ENCODE results near the gene GCH1.
A peak's percentile ranks its signal among the peaks of the same experiment; 100 is the strongest.

GCH1 gene

DNA sequence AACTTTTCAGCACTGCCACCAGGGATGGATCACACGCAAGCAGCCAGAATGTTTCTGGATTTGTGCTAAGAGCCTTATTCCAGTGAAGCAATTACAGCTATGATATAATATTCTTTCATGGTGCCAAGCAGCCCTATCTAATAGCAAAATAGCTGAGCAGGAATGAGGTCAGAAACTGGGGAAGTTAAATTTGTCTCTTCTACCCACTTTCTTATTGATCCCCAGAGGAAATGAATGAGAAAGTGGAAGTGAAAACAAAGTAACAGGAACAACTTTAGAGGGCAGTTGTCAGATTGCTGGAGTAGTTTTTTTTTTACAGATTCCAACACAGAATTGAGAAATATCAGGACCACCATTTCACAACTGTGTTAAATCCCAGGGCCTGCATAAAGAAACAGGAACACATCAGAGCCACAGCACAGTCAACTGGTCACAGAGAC lies 44.8 kb downstream of the GCH1 start:
- DNase-seq = peak; percentile 13

DNA sequence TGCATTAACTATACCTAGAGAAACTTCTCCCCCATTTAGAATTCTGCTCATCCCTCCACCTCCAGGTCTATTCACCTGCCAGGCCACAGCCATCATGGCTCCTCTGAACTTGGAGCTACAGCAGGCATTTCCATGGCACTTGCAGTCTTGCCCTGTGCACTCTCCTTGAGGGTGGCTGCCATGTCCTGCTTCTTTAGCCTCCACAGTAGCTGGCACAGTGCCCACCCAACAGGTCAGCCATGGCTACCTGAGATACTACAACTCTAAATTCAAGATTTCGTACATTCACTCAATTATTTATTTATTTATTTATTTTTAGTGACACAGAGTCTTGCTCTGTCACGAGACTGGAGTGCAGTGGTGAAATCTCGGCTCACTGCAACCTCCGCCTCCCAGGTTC lies 46.5 kb downstream of the GCH1 start:
- no peak for DNase-seq

DNA sequence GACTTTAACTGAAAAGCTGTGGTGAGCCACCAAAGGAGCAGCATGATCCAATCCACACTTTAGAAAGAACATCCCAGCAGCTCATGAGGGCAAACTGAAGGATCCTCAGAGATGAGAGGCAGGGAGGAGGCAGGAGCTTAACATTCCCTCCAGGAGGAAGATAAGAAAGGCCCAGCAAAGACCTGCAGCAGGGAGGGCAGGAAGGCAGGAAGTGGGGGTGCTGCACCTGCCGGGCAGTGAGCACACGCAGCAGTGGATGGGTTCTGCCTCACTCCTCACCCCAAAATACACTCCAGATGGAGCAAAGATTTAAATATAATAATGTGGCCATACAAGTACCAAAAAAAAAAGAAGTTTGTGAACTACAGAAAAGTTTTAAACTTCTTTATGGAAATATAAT lies 48.4 kb downstream of the GCH1 start:
- DNase-seq = no peak

DNA sequence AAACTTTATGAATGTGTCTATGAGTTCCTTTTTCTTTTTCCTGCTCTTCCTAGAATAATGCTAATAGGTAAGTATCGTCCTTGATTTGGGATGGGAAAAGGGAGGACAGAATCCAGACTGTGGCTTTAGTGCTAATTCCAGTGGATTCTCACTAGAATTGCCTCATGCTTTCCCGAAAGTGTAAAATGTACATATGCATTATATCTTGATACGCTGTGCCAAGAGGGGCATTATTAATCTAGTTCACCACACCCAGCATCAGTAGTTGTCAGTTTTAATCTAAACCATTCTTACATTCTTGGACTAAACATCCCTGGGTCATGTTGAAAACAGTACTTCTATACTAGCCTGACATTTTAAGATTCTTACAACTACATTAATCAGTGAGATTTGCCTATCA lies 49.3 kb downstream of the GCH1 start:
- DNase-seq = no peak

GRCh38 chr14:54852215-54852614 lies 50.4 kb downstream of the GCH1 start:
- no peak for DNase-seq

GRCh38 chr14:54848910-54849309 lies 53.7 kb downstream of the GCH1 start:
- no peak for DNase-seq

DNA sequence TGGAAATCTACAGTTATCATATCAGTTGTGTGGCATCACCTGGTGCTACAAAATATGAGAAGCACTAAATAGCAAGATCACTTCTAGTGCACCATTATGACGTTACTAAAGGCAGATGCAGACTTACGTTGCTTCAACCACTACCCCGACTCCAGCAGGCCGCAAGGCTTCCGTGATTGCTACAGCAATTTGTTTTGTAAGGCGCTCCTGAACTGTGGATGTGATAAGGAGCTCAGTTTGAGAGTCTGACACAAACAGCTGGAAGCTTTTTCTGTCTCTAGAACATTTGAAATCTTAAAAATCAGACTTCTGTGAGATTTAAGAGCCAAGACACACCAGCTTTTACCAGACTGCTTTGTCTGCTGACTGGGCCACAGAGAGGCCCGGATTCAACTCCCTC lies 57.0 kb downstream of the GCH1 start:
- no peak for DNase-seq

GRCh38 chr14:54844479-54844878 lies 58.1 kb downstream of the GCH1 start:
- no peak for DNase-seq

DNA sequence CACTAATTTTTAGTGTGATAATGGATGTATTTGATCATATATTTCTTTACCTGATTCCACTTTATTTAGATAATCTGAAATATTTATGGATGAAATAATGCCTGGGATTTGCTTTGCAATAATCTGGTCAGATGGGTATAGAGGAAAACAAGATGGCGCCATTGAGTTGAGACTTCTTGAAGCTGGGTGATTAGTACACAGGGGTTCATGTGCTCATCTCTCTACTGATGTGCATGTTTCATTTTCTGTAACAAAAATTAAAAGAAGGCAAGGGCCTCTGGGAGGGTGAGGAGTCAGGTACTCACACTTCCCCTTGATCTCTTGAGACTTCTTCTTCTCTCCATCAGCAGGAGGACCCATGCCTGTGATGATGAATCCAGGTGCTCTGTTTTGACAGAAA lies 61.8 kb downstream of the GCH1 start:
- no peak for DNase-seq

DNA sequence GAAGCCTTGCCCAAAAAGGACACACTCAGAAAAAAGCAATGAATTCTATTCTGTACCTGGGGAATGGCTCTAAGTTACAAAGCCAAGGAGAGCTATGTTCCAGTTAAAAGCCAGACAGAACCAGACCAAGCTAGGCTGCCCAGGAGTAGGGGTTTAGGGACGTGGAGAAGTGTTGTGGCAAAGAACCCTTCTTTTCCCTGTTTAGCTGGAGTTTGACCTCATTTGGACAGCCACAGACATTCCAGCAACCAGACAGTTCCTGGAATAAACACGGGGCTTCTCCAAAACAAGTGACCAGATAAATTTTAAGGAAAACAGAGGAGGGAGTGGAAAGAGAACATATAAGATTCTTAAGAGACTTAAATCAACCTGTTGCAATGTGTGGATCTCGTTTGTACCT lies 62.3 kb downstream of the GCH1 start:
- DNase-seq = no peak

- DNase-seq = no peak
Measured at GRCh38 chr14:54839701-54840119, 62.9 kb downstream of the GCH1 start.

DNA sequence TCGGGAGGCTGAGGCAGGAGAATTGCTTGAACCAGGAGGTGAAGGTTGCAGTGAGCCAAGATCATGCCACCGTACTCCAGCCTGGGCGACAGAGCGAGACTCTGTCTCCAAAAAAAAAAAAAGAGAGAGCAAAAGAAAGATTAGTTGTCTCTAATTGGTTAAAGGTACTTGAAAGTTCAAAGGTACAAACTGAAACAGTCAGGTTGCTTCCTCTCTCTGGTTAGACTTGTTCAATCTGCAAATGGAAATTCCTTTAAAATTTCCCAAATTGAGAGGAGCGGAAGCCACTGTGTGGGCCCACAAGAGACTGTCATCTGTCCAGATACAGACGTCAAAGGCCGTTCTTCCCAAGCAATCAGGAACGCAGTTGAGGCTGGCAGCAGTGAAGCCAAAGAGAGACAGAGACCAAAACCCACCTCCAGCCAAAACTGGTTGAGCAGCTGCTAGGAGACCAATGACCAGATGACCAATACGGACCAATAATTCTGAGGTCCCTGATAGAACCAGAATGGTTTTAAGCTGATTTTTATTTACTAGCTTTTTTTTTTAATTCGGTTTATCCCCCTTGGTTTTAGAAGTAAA lies 63.6 kb downstream of the GCH1 start:
- DNase-seq = no peak

- DNase-seq = no peak
Measured at GRCh38 chr14:54837508-54838149, 65.0 kb downstream of the GCH1 start.

DNA sequence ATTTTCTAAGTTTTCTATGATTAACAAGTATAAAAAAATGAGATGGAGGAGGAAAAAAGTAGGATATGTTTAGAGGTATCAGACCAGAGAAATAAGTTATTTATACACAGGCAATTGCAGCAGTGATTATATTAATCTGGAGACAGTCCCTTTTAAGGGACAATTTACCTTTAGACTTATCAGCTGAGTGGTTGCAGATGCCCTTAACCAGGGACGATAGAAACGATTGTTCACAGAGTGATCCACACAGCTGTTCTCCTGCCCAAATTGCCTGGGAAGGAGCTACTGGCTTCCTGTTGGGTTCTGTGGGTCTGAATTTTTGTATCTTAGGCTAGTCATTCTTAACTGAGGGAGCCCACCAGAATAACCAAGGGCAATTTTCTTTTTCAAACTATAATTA lies 66.4 kb downstream of the GCH1 start:
- DNase-seq = no peak

DNA sequence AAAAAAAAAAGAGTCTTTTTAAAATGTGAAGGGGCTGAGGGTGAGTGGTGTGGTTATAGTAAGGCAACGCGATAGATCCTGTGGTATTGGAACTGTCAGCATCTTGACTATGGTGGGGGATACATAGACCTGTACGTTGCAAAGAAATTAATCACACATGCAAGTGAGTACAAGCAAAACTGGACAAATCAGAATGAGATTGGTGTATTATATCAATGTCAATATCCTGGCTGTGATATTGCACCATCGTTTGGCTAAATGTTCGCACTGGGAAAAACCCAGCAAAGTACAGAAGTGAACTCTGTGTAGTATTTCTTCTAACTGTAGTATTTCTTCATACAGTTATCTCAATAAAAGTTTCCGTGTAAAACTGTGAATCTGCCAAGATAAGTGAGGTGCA lies 67.9 kb downstream of the GCH1 start:
- DNase-seq = no peak

GRCh38 chr14:54834081-54834480 lies 68.5 kb downstream of the GCH1 start:
- no peak for DNase-seq

- no peak for DNase-seq
Measured at GRCh38 chr14:54830650-54831049, 72.0 kb downstream of the GCH1 start.

GRCh38 chr14:54829486-54830224 lies 73.0 kb downstream of the GCH1 start:
- DNase-seq = no peak

DNA sequence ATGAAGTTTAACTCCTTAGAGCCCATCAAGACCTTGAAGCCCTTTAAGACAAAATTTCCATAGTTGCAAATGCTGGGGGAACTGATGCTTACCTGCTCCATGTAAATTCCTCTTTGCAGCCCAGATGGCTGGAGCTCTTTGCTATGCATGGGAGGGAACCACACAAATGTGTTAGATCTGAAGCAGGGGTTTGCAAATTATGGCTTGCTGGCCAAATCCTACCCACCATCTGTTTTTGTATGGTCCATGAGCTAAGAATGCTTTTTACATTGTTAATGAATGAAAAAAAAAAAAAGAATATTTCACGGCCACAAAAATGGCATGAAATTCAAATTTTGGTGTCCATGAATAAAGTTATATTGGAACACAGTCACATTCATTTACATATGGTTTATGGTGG lies 74.6 kb downstream of the GCH1 start:
- DNase-seq = no peak

- DNase-seq = no peak
Measured at GRCh38 chr14:54823757-54824549, 78.7 kb downstream of the GCH1 start.

- no peak for DNase-seq
Measured at GRCh38 chr14:54822685-54823084, 79.9 kb downstream of the GCH1 start.

DNA sequence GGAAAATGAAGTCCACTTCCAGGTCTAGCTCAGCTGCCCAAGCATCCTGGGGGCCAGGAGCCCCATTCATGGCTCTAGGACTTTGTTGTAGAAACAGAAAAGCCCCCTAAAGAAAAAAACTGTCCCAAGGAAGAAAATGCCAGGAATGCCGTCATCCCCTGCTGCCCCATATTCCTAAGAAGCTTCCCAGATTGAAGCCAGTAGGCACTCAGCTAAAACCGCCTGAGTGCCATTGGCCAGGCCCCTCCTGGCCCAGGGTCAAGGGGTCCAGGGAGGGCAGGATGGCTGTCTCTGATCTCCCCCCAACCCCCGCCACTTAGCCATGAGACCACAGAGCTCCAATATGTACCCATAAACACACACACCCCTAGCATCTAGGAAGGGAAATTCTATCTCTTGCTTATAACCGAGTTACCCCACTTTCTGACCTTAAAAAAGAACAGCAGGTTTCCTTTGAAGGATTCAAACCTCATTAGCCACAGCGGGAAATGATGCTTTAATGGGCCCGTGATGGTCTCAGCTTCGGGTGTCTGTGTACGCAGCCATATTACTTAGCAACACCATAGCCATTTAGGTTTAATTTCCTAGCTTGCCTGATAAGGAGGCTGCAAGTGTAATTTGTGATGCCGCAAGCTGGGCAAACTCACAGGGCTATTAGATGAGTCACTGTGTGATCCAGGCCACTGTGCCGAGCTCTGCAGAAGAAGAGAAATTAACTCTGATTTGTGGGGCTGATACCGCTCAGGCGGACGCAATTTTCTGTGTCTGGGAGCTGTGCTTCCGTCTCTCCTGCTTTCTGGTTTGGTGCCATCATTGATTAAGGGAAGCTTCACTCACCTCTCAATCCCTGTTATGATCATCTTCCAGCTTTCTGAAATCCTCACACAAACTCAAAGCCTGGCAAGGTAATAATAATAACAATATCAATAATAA lies 84.2 kb downstream of the GCH1 start:
- no peak for DNase-seq

Measured in CD4-positive, alpha-beta T cell treated with Interleukin-21 for 1 hour (primary cell).